HepG2 (cell line): ENCODE results near the gene TEAD4. TPM values are rescaled to one million over a fixed set of nuclear protein-coding genes. Genes with fewer than 3 reads are reported as not detected.

Experiments used
- ATAC-seq: fragments of 200-7000 bp; cut with Tn5 transposase; 3 replicates; pipeline ENCODE4 v1.9.1; 2020; ENCODE audit warnings: mild to moderate bottlenecking, moderate library complexity
- BruUV-seq: library from RNA; stranded (reverse); fragments of 400-500 nt; replicated peaks from 2 replicates; lab custom pipeline; 2021; lab: Mats Ljungman, UMichigan
- CTCF ChIA-PET: fragments of 300-600 bp; formaldehyde crosslinking; extraction: SDS; loops from one replicate; lab custom pipeline; 2021; ENCODE audit warnings: low total read pairs, inconsistent platforms, low intra/inter-chr PET ratio; lab: Yijun Ruan, JAX
- POLR2A ChIA-PET: fragments of 350-600 bp; sonication (Branson Sonifier 250); formaldehyde crosslinking; loops from one replicate; lab custom pipeline; 2020; ENCODE audit warnings: antibody characterized with exemption, inconsistent platforms; lab: Yijun Ruan, JAX
- DNase-seq: peaks from one replicate; pipeline ENCODE4 v3.0.0-alpha.2; 2015; ENCODE audit warnings: low spot score
- FAIRE-seq: peaks from 3 replicates; lab custom pipeline; 2011; peaks lifted over from hg19 to GRCh38; lab: Jason Lieb, UNC
- H2AFZ ChIP-seq: one replicate; pipeline ENCODE4 v1.6.1; 2011; ENCODE audit warnings: low read length, inconsistent platforms
- H3K27ac ChIP-seq: fragments of 300-600 bp; 3 replicates; pipeline ENCODE4 v1.8.0; 2011; ENCODE audit warnings: mixed run types, mild to moderate bottlenecking, mixed read lengths, low read length, inconsistent platforms; ENCODE audit not compliant: insufficient read depth; ENCODE audit errors: extremely low read length
- H3K27me3 ChIP-seq, 2 experiments: fragments of 200-600 bp in 1 of 2; 2 replicates in 1 of 2; 3 replicates in 1 of 2; pipeline versions ENCODE4 v1.6.0 to v1.8.0; 2011; ENCODE audit warnings: low read length in 2 of 2, mild to moderate bottlenecking in 2 of 2, moderate library complexity in 2 of 2, inconsistent platforms in 1 of 2; ENCODE audit not compliant: insufficient read depth in 2 of 2, control insufficient read depth in 1 of 2
- H3K36me3 ChIP-seq, 2 experiments: fragments of 200-600 bp in 1 of 2; replicated peaks in 1 of 2; 2 replicates in 1 of 2; 3 replicates in 1 of 2; pipeline versions ENCODE4 v1.5.1 to v1.8.0; 2011; ENCODE audit warnings: low read length in 2 of 2, inconsistent platforms in 1 of 2; ENCODE audit not compliant: insufficient read depth in 2 of 2, control insufficient read depth in 1 of 2
- H3K4me1 ChIP-seq: 2 replicates; pipeline ENCODE4 v1.5.1; 2012; ENCODE audit warnings: low read length, inconsistent platforms; ENCODE audit not compliant: insufficient read depth
- H3K4me2 ChIP-seq: 2 replicates; pipeline ENCODE4 v1.6.0; 2011; ENCODE audit warnings: low read depth, low read length, inconsistent platforms
- H3K4me3 ChIP-seq, 3 experiments: fragments of 200-600 bp in 1 of 3; sonication (generic), shearing (Covaris generic) in 1 of 3; replicated peaks in 1 of 3; 2 replicates each; pipeline ENCODE4 v1.5.1; 2011 to 2016; ENCODE audit warnings: low read length in 3 of 3, inconsistent platforms in 2 of 3, low read depth in 2 of 3, mild to moderate bottlenecking in 2 of 3, control low read depth in 1 of 3, mixed read lengths in 1 of 3; ENCODE audit not compliant: insufficient read depth in 1 of 3
- H3K79me2 ChIP-seq: one replicate; pipeline ENCODE4 v1.6.1; 2011; ENCODE audit warnings: low read length, inconsistent platforms; ENCODE audit not compliant: insufficient read depth
- H3K9ac ChIP-seq: 2 replicates; pipeline ENCODE4 v1.6.0; 2011; ENCODE audit warnings: mild to moderate bottlenecking, low read depth, low read length, inconsistent platforms; ENCODE audit not compliant: insufficient read depth
- H3K9me3 ChIP-seq: 2 replicates; pipeline ENCODE4 v1.5.1; 2012; ENCODE audit warnings: mild to moderate bottlenecking, low read length
- H4K20me1 ChIP-seq: 2 replicates; pipeline ENCODE4 v1.6.0; 2011; ENCODE audit warnings: inconsistent platforms, mild to moderate bottlenecking, low read length, moderate library complexity; ENCODE audit not compliant: insufficient read depth
- KLF13 ChIP-seq: sonication (generic); formaldehyde crosslinking; IDR thresholded peaks from 2 replicates; pipeline ENCODE4 v1.4.0; 2020; ENCODE audit warnings: mild to moderate bottlenecking, missing genetic modification reagents
- NR2F2 ChIP-seq: IDR thresholded peaks from 2 replicates; pipeline ENCODE4 v1.6.1; 2012; ENCODE audit warnings: low read depth, inconsistent platforms, borderline replicate concordance
- SATB2 ChIP-seq: sonication (generic); formaldehyde crosslinking; IDR thresholded peaks from 2 replicates; pipeline ENCODE4 v1.5.0; 2020; ENCODE audit warnings: missing genetic modification reagents
- ZKSCAN1 ChIP-seq: fragments of 150-350 bp; IDR thresholded peaks from 2 replicates; pipeline ENCODE4 v1.6.1; 2014; ENCODE audit warnings: low read length
- ZNF124 ChIP-seq: sonication (generic); formaldehyde crosslinking; IDR thresholded peaks from 2 replicates; pipeline ENCODE4 v1.4.0; 2020; ENCODE audit warnings: missing genetic modification reagents
- ZNF598 ChIP-seq: sonication (generic); formaldehyde crosslinking; IDR thresholded peaks from 2 replicates; pipeline ENCODE4 v1.5.1; 2020; ENCODE audit warnings: mild to moderate bottlenecking, missing genetic modification reagents, borderline replicate concordance
- ZNF678 ChIP-seq: sonication (generic); formaldehyde crosslinking; IDR thresholded peaks from 2 replicates; pipeline ENCODE4 v1.4.0; 2020; ENCODE audit warnings: mild to moderate bottlenecking, missing genetic modification reagents
- WGBS: methylation state at CpG from one replicate; pipeline ENCODE4 v1.1.6; 2017; ENCODE audit warnings: low lambda C conversion rate; 5-methylcytosine and 5-hydroxymethylcytosine counted together
- in situ Hi-C: cut with HindIII; loops from 2 replicates; pipeline ENCODE4 v1.10.0; 2017; ENCODE audit warnings: low pct_unique_long_range_greater_than_20kb; ENCODE audit not compliant: extremely low pct_ligation_motif_present
- intact Hi-C: fragments of 100-400 bp; cut with micrococcal nuclease; formaldehyde crosslinking; loops from one replicate; pipeline ENCODE4 v1.10.0; 2022; ENCODE audit not compliant: unreplicated experiment
- polyA plus RNA-seq, 8 experiments: library from polyadenylated mRNA; depleted of rRNA in 3 of 8; stranded (reverse) in 7 of 8; unstranded in 1 of 8; fragments of >200 nt; fragmentation: Illumina TruSeq in 4 of 8; extraction: Trizol in 4 of 8; gene quantifications; 2 replicates each; pipeline versions ENCODE4 v1.2.1 to v1.2.3, GENCODE V29; 2011 to 2016; ENCODE audit warnings: low read depth in 4 of 8, missing spikeins in 1 of 8, mixed read lengths in 1 of 8; ENCODE audit not compliant: insufficient read depth in 1 of 8
- total RNA-seq, 5 experiments: library from RNA; depleted of rRNA; stranded (reverse); fragments of >200 nt; fragmentation: Illumina TruSeq; extraction: Trizol; gene quantifications; 2 replicates each; pipeline ENCODE4 v1.2.3, GENCODE V29; 2016; ENCODE audit warnings: low read depth in 1 of 5
- TF ChIP-seq, protein P1 (sequence below): sonication (generic); formaldehyde crosslinking; IDR thresholded peaks from 2 replicates; pipeline ENCODE4 v1.8.0; 2022; ENCODE audit warnings: mild to moderate bottlenecking, missing genetic modification reagents; ENCODE audit not compliant: insufficient replicate concordance
- TF ChIP-seq, protein P2 (sequence below): sonication (generic); formaldehyde crosslinking; IDR thresholded peaks from 2 replicates; pipeline ENCODE4 v1.4.0; 2020; ENCODE audit warnings: missing genetic modification reagents, mild to moderate bottlenecking, borderline replicate concordance
- TF ChIP-seq, protein P3 (sequence below): sonication (generic); formaldehyde crosslinking; IDR thresholded peaks from 2 replicates; pipeline ENCODE4 v1.5.0; 2020; ENCODE audit warnings: missing genetic modification reagents

TEAD4 gene
- total and polyA plus RNA-seq, 2 of the 13 experiments (the other 11 are each of a cell fraction or from before 2014, with no cell fraction given), result 45.0 to 69.4 TPM

- no peak for TF ChIP-seq ZNF598 (CRISPR knock-in tag)
- TF ChIP-seq, protein P1, sequence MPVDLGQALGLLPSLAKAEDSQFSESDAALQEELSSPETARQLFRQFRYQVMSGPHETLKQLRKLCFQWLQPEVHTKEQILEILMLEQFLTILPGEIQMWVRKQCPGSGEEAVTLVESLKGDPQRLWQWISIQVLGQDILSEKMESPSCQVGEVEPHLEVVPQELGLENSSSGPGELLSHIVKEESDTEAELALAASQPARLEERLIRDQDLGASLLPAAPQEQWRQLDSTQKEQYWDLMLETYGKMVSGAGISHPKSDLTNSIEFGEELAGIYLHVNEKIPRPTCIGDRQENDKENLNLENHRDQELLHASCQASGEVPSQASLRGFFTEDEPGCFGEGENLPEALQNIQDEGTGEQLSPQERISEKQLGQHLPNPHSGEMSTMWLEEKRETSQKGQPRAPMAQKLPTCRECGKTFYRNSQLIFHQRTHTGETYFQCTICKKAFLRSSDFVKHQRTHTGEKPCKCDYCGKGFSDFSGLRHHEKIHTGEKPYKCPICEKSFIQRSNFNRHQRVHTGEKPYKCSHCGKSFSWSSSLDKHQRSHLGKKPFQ (CRISPR knock-in tag), result no peak
- TF ChIP-seq SATB2, result no peak
Observed at GRCh38 chr12:2986876-2987275, 27.7 kb downstream of the TEAD4 start (continued).

GRCh38 chr12:2988494-2988893, 29.3 kb downstream of the TEAD4 start:
- no TSS peak for BruUV-seq

More at GRCh38 chr12:2988494-2988893, 29.3 kb downstream of the TEAD4 start:
- no peaks in the 10 kb centered on the region; the same call in 1 of the 2 replicates for H3K9me3 ChIP-seq
- H3K79me2 ChIP-seq, result peaks cover 48% of the 10 kb centered on the region
- H2AFZ ChIP-seq, result no peak overlapping the region
- ATAC-seq (no peak), DNase-seq (no peak), FAIRE-seq (no peak)
- WGBS, result 96% methylated on average over 5 of the region's 5 CpGs
- H3K27me3 ChIP-seq, result no peaks in the 10 kb centered on the region
- H3K36me3 ChIP-seq, result peaks cover 3 to 30% of the 10 kb centered on the region in 2 experiments; a peak in 4 of 5 replicates
- H4K20me1 ChIP-seq, result peaks cover 15% of the 10 kb centered on the region; the same call in 1 of the 2 replicates
- ChIA-PET CTCF (no interaction called here), POLR2A (no interaction called here)
- TF ChIP-seq, protein P2, sequence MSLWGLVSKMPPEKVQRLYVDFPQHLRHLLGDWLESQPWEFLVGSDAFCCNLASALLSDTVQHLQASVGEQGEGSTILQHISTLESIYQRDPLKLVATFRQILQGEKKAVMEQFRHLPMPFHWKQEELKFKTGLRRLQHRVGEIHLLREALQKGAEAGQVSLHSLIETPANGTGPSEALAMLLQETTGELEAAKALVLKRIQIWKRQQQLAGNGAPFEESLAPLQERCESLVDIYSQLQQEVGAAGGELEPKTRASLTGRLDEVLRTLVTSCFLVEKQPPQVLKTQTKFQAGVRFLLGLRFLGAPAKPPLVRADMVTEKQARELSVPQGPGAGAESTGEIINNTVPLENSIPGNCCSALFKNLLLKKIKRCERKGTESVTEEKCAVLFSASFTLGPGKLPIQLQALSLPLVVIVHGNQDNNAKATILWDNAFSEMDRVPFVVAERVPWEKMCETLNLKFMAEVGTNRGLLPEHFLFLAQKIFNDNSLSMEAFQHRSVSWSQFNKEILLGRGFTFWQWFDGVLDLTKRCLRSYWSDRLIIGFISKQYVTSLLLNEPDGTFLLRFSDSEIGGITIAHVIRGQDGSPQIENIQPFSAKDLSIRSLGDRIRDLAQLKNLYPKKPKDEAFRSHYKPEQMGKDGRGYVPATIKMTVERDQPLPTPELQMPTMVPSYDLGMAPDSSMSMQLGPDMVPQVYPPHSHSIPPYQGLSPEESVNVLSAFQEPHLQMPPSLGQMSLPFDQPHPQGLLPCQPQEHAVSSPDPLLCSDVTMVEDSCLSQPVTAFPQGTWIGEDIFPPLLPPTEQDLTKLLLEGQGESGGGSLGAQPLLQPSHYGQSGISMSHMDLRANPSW (CRISPR knock-in tag), result no peak
- no peak for TF ChIP-seq NR2F2
- no peak for TF ChIP-seq ZKSCAN1
- no peak for TF ChIP-seq KLF13
- TF ChIP-seq ZNF678, result no peak
- TF ChIP-seq, protein P3, sequence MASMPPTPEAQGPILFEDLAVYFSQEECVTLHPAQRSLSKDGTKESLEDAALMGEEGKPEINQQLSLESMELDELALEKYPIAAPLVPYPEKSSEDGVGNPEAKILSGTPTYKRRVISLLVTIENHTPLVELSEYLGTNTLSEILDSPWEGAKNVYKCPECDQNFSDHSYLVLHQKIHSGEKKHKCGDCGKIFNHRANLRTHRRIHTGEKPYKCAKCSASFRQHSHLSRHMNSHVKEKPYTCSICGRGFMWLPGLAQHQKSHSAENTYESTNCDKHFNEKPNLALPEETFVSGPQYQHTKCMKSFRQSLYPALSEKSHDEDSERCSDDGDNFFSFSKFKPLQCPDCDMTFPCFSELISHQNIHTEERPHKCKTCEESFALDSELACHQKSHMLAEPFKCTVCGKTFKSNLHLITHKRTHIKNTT (CRISPR knock-in tag), result no peak
- TF ChIP-seq ZNF124 (CRISPR knock-in tag), result no peak
- in situ Hi-C loops (no loop called here), intact Hi-C loops (no loop called here)
- no peak overlapping the region for H3K4me3 ChIP-seq
- no peak overlapping the region for H3K4me2 ChIP-seq
- no peak overlapping the region for H3K9ac ChIP-seq
- H3K27ac ChIP-seq, result no peak overlapping the region
- H3K4me1 ChIP-seq, result peaks cover 13% of the 10 kb centered on the region; the same call in 1 of the 2 replicates
